ENCODE data around the gene SPAG16.

- TF ChIP-seq POLR2AphosphoS5 (IDR thresholded peaks at IDR 0.05) (no peak), CTCF (IDR thresholded peaks at IDR 0.05) (no peak)
Measured at GRCh38 chr2:213834746-213835145, 550.5 kb downstream of the SPAG16 start.

Measured in prostate gland (tissue), 2 donors.